RWPE2 (cell line): ENCODE data around the gene ZNRF3.

Source experiments
- ATAC-seq: fragments of 200-7000 bp; cut with Tn5 transposase; 3 replicates; pipeline ENCODE4 v1.9.1; 2021; ENCODE audit warnings: low read depth
- DNase-seq: peaks from one replicate; pipeline ENCODE4 v3.0.0-alpha.2; 2020; ENCODE audit warnings: low spot score
- H3K27ac ChIP-seq: fragments of 450-650 bp; 2 replicates; pipeline ENCODE4 v1.5.1; 2017; ENCODE audit warnings: mild to moderate bottlenecking; ENCODE audit not compliant: poor library complexity, severe bottlenecking
- H3K27me3 ChIP-seq: fragments of 250-450 bp; sonication (Bioruptor Pico); 2 replicates; pipeline ENCODE4 v1.5.1; 2021; ENCODE audit warnings: mild to moderate bottlenecking, moderate library complexity; ENCODE audit not compliant: insufficient read depth, poor library complexity, severe bottlenecking
- H3K36me3 ChIP-seq: fragments of 250-450 bp; sonication (Bioruptor Pico); 2 replicates; pipeline ENCODE4 v1.5.1; 2020; ENCODE audit warnings: low read depth, mild to moderate bottlenecking, moderate library complexity
- H3K4me1 ChIP-seq: fragments of 250-450 bp; sonication (Bioruptor Pico); 2 replicates; pipeline ENCODE4 v1.5.1; 2021; ENCODE audit warnings: mild to moderate bottlenecking, moderate library complexity; ENCODE audit not compliant: insufficient read depth, poor library complexity, severe bottlenecking
- H3K4me3 ChIP-seq: fragments of 250-450 bp; sonication (Bioruptor Pico); 2 replicates; pipeline ENCODE4 v1.5.1; 2021; ENCODE audit warnings: mild to moderate bottlenecking, moderate library complexity; ENCODE audit not compliant: severe bottlenecking
- H3K9me3 ChIP-seq: fragments of 250-450 bp; sonication (Bioruptor Pico); 2 replicates; pipeline ENCODE4 v1.5.1; 2021; ENCODE audit warnings: mild to moderate bottlenecking, moderate library complexity; ENCODE audit not compliant: severe bottlenecking
- CTCF ChIP-seq: fragments of 450-650 bp; IDR thresholded peaks from one replicate; pipeline ENCODE4 v1.5.1; 2017; ENCODE audit warnings: mild to moderate bottlenecking, moderate library complexity; ENCODE audit not compliant: poor library complexity, severe bottlenecking

Gene ZNRF3

GRCh38 chr22:29053048-29053702, 169.8 kb downstream of the ZNRF3 start:
- Histone ChIP-seq H3K9me3 (peaks cover 2% of the 10 kb centered on the region), H3K27me3 (no peaks in the 10 kb centered on the region), H3K27ac (no peak overlapping the region), H3K36me3 (no peaks in the 10 kb centered on the region), H3K4me3 (no peak overlapping the region), H3K4me1 (no peaks in the 10 kb centered on the region)
- ATAC-seq (no peak), DNase-seq (no peak)
- no peak for TF ChIP-seq CTCF

GRCh38 chr22:29054251-29054767, 170.9 kb downstream of the ZNRF3 start:
- DNase-seq, result no peak
- H3K27ac ChIP-seq, result no peak overlapping the region
- H3K36me3 ChIP-seq, result no peaks in the 10 kb centered on the region
- no peak overlapping the region for H3K4me3 ChIP-seq
- ATAC-seq, result no peak
- peaks cover 2% of the 10 kb centered on the region for H3K9me3 ChIP-seq
- no peaks in the 10 kb centered on the region for H3K27me3 ChIP-seq
- no peak for TF ChIP-seq CTCF
- no peaks in the 10 kb centered on the region for H3K4me1 ChIP-seq

GRCh38 chr22:29055192-29055830, 171.9 kb downstream of the ZNRF3 start:
- H3K9me3 ChIP-seq, result peaks cover 2% of the 10 kb centered on the region
- H3K27ac ChIP-seq, result no peak overlapping the region
- no peaks in the 10 kb centered on the region for H3K36me3 ChIP-seq
- ATAC-seq, result no peak
- no peaks in the 10 kb centered on the region for H3K27me3 ChIP-seq
- H3K4me1 ChIP-seq, result no peaks in the 10 kb centered on the region
- no peak for TF ChIP-seq CTCF
- DNase-seq, result no peak
- no peak overlapping the region for H3K4me3 ChIP-seq

GRCh38 chr22:29056472-29056871, 173.1 kb downstream of the ZNRF3 start:
- H3K36me3 ChIP-seq, result no peaks in the 10 kb centered on the region
- no peak overlapping the region for H3K27ac ChIP-seq
- peaks cover 2% of the 10 kb centered on the region for H3K9me3 ChIP-seq
- DNase-seq, result no peak
- H3K4me3 ChIP-seq, result no peak overlapping the region
- no peaks in the 10 kb centered on the region for H3K4me1 ChIP-seq
- no peak for TF ChIP-seq CTCF
- ATAC-seq, result no peak
- no peaks in the 10 kb centered on the region for H3K27me3 ChIP-seq
